HCEC 1CT (cell line): ENCODE results near the gene GRIK1.
"Not testable (repeated sequence)": the region's sequence is repeated elsewhere in the genome, so short reads cannot be mapped to it uniquely, and the experiment has no call there.

Experiments used
- DNase-seq: peaks from one replicate; pipeline ENCODE4 v3.0.0-alpha.2; 2017

Gene GRIK1

DNA sequence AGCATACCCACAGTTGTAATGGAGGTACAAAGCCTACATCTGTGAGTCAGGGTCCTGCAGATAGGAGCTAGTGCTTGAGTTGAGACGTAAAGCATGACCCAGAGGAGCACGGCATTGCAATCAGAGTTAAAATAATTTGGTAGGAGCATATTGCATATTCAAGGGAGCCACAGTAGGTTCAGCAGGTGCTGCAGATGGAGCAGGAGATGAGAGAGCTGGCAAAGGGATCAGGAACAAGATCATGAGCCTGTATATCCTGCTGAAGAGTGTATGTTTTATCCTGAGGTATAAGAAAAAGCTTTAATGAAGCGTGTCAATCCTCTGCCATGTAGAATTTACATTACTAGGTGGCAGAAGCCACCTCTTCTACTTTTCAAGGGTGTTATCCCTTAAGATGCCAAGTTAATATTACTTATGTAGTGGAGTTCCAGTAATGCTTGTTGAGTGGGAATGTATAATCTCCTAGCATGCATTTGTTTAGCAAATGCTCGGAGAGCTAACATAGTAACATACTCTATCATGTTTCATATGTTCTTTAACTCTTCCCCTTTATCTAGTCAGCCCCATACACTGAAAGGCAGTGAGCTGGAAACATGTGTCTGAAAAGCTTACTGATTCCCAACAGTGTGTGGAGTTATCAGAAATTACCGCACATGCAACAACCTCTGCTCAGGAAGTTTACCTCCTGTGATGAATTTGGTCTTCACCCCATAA, 300.3 kb downstream of the GRIK1 start:
- DNase-seq, result no peak

DNA sequence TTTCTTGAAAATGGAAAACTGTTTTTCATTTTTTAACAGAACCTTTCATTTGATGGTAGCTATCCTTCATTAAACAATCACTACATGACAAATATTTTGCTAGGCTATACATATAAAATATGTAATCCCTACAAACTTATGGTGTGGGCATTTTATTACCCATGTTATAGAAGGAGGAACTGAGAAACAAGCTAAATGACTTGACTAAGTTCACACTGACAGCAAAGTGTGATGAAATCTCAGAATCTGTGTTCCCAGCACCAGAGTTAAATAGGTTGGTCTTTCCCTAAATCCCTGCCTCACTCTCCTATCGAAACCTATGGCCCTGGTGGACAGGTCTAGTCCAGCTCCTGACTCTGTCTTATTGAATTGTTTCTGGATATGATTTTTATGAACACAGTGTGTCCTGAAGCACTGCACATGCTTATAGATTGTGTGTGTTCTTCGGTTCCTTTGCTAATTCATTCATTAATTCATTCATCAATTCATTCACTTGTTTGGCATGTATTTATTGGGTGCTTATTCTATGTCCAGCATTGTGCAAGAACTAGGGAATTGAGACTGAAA, 301.0 kb downstream of the GRIK1 start:
- DNase-seq, result no peak

DNA sequence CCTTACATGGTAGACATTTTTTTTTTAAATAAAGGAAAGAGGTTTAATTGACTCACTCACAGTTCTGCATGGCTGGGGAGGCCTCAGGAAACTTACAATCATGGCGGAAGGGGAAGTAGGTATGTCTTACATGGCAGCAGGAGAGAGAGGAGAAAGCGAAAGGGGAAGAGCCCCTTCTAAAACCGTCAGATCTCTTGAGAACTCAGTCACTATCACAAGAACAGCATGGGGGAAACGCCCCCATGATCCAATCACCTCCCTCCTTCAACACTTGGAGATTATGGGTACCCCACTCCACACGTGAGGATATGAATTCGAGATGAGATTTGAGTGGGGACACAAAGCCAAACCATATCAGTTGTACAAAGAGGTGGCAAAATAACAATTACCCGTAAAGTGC, 301.7 kb downstream of the GRIK1 start:
- no peak for DNase-seq

DNA sequence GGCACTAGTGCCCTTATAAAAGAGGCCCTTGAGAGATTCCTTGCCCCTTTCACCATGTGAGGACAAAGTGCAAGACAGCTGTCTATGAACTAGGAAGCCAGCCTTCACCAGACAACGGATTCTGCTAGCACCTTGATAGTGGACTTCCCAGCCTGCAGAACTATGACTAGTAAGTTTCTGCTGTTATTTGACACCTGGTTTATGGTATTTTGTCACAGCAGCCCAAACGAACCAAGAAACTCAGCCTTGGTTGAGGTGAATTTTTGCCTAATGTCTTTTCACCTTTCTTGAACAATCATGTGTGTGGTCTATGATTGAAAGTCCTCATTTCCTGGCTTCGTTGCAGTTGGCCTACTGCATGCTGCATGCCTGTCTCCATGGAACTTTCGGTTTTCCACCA, 302.2 kb downstream of the GRIK1 start:
- no peak for DNase-seq

DNA sequence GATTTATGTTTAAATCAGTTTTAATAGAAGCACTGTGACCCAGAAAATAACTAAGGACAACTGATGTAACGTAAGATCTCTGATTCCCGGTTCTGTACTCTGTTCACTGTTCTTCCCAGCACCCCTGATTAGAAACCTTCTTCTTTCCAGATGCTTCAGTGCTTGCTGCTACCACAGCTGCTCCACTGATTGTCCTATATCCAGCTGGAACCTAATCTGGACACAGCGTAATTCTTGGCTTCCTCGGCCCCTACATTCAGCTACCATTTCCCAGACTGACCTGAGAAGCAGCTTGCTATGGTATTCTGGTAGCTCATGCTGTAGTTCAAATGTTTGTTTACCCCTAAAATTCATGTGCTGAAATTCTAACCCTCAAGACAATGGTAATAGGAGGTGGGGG, 302.7 kb downstream of the GRIK1 start:
- DNase-seq, result no peak

DNA sequence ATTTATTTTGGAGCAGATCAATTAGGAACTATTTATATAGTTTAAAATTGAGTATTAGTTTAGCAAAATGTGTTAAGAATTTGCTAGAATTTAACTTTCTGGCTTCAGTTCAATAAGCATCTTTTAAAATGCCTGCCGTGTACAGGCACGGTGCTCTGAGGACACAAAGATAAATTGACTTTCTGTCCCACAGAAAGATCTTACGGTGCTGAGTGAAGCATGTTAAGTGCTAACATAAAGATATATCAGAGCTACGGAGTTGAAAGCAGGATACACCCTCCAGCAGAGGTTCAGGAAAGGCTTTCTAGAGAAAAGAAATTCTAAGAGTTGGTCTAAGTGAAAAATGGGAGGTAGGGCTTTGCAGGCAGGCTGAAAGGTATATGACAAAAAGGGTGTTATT, 305.4 kb downstream of the GRIK1 start:
- no peak for DNase-seq

DNA sequence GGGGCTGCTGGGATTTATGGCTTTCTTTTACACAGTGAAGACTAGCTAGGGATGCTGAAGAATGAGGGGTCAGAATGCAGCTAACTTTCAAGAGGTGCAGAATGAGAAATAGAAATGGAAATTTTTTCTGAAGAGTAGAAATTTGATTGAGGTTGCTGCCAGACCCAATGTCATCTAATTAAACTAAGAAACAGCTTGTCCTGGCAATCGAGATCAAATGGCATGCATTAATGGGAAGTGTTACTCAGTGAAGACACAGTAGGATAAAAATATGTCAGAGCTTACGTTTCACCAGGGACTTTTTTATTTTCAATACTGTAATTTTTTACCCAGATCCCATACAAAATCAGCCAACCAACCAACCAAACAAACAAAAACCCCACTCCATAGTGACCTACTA, 306.0 kb downstream of the GRIK1 start:
- no peak for DNase-seq

DNA sequence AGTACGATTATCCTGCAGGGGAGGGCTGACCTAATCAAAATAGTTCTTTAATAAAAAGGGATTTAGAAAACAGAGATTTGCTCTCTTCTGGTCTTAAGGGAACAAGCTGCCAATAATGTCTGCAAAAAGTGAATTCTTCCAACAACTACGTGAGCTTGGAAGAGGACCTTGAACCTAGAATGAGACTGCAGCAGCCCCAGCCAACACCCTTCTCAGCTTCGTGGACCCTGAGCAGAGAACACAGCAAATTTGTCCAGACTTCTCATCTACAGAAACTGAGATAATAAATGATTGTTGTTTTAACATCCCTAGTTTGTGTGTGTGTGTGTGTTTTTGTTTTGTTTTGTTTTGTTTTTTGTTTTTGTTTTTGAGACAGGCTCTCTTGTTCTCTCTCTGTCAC, 309.4 kb downstream of the GRIK1 start:
- no peak for DNase-seq

DNA sequence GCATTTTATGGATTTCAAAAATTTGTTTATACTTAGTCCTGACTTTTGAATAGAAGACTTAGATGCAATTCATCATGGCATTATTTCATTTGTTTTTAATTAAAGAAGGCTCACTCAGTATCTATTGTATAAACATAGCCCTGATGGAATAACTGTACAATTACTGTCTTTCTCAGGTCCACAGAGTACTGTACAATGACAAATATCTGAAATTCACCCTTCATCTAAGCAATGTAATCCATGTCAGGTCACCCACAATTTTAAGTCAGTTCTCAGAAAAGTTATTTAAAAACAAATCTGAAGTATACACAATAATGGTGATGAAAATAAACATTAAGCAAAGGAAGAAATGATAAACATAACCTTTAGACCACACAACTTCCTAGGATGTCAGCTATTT, 311.9 kb downstream of the GRIK1 start:
- DNase-seq, result no peak

DNA sequence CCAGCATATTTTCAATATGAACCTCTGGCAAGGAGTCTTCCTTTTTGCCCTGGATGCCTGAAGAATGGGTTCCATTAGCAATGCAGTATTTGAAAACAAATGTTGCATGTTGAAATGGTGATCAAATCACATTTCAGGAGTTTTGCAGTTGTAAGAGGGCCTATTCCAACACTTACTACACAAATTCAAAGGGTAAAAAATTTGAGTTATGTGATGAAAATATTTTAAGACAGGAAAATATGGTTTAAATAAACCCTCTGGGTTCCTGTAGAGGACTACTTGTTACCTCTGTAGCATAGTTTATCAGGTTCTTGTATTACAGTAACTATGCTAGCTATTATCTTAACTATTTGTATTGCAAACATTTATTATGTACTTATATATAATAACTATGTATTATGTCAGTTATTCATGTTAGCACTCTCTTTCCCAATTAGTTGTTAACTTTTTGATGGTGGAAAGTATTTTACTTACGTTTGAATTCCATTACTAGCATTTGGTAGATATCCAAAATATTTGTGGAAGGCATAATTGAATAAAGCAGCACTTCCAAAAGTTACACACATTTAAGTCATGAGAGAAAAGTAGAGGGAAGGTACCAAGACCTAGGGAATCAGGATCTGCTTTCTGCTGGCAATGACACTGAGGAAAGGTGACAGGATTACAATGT, 312.9 kb downstream of the GRIK1 start:
- no peak for DNase-seq

DNA sequence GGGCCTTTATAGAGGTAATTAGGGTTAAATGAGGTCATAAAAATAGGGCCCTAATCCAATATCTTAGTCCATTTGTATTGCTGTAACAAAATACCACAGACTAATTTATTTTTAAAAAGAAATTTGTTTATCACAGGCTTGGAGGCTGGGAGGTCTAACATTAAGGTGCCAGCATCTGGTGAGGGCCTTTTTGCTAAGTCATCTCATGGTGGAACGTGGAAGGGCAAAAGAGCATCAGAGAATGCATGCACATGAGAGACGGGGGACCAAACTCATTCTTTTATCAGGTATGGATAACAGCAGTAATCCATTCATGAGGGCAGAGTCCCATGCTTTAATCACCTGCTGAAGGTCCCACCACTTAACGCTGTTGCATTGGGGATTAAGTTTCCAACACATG, 313.8 kb downstream of the GRIK1 start:
- DNase-seq, result no peak

DNA sequence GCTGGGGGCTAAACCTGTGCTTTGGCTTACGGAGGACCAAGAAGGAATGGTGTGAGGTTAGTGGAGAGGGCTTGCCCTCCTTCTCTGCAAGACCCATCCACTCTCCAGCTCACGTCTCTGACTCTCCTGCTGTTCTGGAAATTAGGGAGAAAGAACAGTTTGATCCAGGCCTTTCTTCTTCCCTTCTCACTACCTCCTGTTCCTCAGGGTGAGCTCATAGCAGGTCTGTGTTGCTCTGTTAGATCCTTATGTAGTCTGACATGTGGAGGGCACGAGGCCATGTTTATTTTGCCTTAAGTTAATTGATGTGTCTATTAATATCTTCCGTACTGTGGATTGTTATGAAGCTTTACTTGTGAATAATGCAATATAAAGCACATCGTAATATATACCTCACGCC, 315.0 kb downstream of the GRIK1 start:
- DNase-seq, result no peak

DNA sequence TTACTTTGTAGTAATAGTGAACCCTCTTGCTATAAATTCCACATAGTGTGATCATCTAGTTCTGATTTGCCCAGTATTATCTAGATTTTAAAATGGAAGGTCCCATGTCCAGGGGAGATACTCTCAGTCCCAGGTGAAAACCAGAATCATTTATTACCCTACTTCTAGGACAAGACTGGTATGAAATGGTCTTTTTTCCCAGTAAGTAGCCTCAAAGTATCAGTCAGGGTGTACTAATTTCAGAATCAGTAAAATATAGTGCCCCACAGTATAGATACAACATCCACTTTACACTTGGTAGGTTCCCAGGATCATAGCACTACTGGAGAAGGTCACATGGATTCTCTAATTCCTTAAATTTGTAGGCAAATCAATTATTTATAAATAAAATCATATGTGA, 318.3 kb downstream of the GRIK1 start:
- DNase-seq, result no peak

DNA sequence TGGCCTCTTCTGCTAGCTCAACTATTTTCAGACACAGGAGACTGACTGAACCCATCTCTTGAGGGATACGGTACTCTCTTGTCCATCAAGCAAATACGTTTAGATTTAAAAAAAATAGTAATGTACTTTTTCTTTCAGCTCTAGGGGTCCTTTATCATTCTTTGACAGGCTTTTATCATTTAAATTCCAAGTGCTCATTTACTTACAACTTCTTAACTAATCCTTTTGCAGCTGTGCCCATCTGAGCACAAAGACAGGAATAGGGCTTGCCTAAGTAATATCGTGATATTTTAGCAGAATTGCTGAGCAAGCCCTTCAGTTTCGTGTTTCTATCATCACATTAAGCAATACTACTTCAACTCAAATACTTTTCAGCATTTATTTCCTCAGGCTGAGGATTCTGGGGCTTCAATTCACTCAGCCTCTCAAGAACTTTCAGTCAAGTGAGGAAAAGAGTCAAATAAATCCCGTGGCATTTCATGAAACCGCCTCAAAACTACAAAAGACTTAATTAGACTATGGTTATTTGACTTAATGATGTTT, 323.5 kb downstream of the GRIK1 start:
- DNase-seq, result no peak

DNA sequence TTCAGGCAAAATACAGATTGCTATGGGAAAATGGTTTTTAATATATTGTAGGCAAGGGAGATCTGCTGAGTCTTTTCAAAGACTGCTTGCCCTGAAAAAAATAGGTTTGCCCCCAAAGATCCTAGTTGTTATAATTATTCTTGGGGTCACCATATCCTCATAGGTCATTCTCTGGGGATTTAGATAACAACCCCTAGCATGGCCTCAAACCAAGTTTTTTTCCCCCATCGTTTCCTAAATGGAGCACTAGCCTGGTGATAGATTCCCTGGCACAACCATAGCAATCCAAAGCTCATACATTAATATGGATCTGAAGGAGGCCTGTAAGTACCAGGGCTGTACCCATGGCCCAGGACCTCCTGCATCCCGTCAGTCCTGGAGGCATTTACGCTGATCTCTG, 325.9 kb downstream of the GRIK1 start:
- no peak for DNase-seq

DNA sequence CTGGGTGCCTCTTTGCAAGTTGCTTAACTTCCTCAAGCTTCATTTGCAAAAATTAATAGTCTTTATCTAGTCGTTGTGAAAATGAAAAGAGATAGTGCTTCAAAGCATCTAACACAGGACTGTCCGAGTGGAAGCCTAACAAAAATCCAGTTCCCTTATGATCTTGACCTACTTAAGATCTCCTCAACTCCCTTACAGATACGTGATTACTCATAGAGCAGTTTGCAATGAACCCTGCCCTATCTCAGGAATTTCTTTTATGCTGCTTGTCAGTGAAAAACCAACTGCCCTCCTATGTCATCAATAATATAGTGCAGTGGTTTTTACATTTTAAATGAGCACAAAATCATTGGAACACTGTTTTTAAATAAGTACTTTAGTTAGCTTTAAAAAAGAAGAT, 326.8 kb downstream of the GRIK1 start:
- DNase-seq, result no peak

DNA sequence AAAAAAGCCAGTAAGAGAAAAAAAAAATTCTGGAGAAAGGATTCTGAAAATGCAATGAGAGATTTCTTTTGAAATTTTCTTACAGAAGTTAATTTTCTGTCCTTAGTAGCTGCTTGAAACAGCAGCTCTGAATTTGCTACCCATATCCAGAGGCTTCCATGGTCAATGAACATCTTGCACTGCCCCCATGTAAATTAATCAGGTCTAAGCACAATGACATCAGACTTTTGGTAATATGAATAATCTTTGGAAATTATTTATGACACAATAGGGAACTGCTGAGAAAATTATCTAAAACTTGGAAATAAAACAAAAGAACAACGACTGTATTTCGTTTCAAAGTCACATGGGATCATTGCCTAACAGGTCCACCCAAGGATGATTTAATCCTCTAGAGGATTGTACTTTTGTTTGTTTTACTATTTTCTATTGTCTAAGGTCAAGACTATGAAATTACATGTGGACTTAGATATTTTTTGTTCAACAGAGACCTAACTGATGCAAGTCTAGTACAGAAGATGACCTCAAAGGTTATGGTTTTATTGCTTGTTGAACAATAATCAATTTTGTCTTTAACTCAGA, 328.9 kb downstream of the GRIK1 start:
- DNase-seq, result no peak

DNA sequence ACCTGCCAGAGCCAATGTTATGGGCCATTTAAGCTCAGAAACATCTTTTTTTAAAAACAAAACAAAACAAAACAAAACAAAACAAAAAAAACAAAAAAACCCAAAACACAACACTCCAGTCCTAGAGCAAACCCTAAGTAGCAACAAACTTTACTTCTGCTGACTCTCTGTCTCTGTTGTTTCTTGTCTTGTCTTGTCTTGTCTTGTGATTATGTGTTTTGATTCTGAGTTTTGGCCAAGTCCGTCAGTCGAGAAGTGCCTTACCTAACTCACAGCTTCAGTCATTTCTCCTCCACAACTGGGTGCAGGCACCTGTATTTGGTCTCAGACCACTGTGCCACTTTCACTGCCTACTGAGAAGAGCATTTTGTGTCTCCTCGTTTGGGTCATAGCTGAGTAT, 333.2 kb downstream of the GRIK1 start:
- no peak for DNase-seq

DNA sequence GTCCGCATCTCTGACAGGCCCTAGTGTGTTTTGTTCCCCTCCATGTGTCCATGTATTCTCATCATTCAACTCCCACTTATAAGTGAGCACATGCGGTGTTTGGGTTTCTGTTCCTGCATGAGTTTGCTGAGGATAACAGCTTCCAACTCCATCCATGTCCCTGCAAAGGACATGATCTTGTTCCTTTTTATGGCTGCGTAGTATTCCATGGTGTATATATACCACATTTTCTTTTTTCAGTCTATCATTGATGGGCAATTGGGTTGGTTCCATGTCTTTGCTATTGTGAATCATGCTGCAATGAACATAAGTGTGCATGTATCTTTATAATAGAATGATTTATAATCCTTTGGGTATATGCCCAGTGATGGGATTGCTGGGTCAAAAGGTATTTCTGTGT, 334.6 kb downstream of the GRIK1 start:
- DNase-seq, result not testable (repeated sequence)

DNA sequence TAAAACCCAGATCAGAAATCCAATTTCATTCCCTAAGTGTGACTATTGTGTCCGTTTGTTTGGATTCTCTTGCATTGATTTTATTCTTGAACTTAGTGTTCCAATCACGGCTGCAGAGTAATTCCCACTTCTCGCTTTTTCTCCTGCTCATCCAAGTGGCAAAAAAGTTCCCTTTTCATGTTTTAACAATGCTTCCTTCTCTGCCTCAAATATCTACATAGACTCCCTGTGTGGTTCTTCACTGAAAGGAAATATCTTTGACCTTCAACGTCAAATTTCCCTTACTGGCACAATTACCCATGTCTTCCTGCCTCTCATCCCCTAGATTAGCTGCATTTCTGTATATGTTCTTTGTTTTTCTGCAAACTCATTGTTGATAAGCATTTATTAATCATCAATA, 335.7 kb downstream of the GRIK1 start:
- DNase-seq, result no peak

DNA sequence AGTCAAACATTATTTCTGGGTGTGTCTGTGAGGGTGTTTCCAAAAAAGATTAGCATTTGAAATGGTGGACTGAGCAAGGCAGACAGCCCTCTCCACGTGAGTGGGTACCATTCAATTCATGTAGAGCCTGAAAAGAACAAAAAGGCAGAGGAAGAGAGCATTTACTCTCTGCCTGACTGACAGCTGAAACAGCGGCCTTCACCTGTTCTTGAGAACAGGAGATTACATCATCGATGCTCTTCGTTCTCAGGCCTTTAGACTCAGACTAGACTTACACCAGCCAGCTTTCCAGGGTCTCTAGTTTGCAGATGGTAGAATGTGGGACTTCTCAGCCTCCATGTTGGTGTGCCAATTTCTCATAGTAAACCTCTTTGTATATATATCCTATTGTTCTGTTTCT, 338.7 kb downstream of the GRIK1 start:
- no peak for DNase-seq

DNA sequence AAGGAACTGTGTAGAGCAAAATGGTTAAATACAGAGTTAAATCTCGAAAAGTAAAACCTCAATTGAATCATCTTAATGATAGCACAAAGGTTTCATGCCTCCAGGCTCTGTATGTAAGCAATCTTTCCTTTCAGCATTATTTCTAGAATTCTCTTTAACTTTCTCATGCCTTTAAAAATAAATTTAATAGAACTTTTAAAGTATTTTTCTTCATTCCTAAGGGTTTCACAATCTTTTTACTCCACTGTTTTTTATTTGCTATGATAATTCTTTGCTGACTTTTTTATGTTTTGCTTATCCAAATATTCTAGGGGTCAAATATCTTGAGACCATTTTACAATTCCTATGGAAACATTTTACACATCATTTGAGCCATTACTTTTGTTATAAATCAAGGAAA, 353.1 kb downstream of the GRIK1 start:
- no peak for DNase-seq

DNA sequence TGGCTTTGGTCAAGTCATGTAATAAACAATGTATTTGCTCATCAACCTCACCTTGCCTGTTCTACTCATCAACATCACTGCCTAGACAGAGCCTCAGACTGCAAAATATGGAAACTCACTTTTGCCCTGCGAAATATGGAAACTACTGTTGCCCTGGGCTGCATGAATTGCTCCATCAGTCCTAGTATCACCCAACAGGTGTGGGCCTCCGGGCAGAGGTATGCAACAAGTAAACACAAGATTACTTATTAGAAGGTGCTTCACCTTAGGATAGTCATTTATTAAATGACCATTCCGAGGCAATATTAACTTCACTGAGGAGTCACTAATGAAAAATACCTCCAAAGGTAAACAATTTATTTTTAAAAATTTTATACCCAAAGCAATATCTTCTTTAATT, 354.3 kb downstream of the GRIK1 start:
- DNase-seq, result no peak

DNA sequence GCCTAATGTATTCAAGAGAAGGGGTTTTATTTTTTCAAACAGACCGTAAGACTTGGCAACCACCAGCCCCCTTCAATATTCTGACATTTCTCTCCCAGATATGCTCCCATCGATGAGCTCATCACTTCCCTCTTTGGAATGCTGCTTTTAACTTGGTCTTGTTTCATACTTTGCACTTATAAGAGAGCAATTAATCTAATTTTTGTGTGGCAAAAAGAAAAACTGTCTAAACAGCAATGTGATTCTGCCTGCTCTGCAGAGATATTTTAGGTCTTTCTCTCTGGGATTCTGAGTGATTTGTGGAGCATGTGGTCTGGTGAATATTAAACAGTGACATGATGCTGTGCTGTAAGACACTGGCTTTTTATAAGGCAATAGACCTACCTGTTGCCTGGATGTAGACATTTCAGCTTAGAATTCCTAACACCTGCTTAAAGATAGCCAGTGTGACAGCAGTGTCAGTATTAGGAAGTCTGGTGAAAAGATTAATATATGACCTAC, 356.3 kb downstream of the GRIK1 start:
- no peak for DNase-seq
